ENCODE measurements around the gene KRT76.

Gene KRT76

GRCh38 chr12:52776913-52777395 is at the start of gene KRT76:
KRT76 (minus strand) TSS chr12:52777345; CDS start chr12:52777291, 54 bp downstream.
- DNase-seq, result no peak

DNA sequence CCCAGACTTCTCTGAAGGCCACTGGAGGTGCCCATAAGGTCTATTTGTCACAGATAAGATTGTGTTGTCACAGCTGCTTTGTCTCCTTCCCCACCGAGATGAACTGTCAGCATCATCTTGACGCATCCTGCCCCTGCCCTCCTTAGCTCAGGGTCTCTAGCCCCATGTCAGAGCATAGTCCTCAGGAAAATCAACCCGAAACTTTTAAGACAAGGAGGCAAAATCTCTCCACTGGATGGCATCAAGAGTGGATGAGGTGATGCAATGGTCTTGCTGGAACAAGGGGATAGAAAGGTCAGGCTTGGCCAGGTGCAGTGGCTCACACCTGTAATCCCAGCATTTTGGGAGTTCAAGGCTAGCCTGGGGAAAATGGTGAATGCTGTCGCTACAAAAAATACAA is 48.8 kb upstream of the KRT76 start:
- no peak for DNase-seq

GRCh38 chr12:52824741-52825410 is 47.7 kb upstream of the KRT76 start:
- no peak for DNase-seq

DNA sequence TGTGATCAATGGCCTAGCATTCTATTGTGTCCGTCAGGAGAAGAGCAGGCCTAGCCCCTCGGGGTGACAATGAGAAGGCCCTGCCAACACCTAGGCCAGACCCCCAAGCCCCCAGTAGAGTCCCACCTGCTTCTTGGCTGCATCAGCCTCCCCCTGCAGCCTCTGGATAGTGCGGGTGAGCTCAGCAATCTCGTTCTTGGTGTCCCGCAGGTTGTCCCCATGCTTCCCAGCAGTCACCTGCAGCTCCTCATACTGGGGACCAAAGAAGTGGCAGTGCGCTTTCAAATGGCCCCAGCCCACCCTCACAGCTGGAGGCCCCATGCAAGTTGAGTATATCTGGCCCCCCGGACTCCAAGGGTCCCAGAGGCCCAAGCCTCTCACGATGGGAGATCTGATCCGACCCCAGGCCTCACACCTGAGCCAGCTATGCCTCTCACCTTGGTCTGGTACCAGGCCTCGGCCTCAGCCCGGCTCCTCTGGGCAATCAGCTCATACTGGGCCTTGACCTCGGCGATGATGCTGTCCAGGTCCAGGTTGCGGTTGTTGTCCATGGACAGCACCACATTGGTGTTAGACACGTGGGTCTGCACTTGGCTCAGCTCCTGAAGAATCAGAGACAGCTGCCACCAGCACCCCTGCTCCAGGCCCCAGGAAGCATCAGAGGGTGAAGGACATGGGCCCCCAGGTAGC is 46.8 kb upstream of the KRT76 start:
- no peak for DNase-seq

- no peak for DNase-seq
Measured at GRCh38 chr12:52822771-52823510, 45.8 kb upstream of the KRT76 start.

DNA sequence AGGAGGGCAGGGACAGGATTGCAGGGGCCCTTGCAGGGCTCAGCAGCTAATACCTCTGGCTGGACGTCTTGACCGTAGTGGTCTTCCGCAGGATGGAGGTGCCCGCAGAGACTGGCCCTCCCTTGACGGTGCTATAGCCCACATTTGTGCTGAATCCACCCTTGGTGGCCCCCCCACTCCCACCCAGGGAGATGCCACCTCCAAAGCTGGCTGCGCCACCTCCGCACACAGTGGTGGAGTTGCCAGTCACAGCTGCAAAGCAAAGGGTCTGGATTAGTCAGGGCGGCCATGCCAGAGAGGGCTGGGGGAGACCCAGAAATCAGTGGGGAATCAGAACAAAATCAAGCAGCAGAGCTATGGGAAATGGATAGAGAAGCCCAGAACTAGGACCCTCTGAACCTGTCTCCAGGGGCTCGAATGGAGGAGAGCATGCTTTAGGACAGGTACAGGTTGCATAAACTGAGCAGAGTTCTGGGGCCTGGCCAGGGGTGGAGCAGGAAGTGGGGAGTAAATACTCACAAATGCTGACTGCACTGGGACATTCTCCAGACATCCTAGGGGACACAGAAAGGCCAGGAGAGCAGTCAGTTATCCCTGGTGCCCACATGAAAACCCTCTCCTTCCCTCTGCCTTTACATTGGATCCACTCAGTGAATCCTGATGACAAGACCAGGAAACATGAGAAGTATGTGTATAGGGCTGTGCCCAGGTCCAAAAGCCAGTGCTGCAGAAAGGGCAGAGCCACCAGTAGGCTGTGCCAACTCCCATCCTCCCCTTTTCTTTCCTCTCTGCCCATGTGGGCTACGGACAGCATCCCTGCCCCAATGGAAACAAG is 44.9 kb upstream of the KRT76 start:
- DNase-seq, result no peak

- no peak for DNase-seq
Measured at GRCh38 chr12:52821071-52821730, 44.1 kb upstream of the KRT76 start.

DNA sequence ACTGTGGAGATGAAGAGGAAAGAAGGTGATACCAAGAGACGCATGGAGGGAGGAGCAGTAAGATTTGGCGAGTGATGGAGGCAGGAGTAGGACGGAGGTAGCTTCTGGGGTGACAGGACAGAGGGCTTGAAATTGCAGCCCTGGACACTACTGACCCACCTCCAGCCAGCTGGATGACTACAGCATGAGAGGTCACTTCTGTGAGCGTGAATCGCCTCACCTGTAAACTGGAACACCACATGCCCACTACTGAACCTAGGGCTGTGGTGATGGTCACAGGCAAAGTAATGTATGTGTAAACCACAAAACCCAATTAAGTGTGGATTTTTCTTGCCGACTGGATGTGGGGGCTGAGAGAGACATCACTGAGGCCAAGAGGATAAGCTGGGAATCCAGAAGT is 43.4 kb upstream of the KRT76 start:
- DNase-seq, result no peak

DNA sequence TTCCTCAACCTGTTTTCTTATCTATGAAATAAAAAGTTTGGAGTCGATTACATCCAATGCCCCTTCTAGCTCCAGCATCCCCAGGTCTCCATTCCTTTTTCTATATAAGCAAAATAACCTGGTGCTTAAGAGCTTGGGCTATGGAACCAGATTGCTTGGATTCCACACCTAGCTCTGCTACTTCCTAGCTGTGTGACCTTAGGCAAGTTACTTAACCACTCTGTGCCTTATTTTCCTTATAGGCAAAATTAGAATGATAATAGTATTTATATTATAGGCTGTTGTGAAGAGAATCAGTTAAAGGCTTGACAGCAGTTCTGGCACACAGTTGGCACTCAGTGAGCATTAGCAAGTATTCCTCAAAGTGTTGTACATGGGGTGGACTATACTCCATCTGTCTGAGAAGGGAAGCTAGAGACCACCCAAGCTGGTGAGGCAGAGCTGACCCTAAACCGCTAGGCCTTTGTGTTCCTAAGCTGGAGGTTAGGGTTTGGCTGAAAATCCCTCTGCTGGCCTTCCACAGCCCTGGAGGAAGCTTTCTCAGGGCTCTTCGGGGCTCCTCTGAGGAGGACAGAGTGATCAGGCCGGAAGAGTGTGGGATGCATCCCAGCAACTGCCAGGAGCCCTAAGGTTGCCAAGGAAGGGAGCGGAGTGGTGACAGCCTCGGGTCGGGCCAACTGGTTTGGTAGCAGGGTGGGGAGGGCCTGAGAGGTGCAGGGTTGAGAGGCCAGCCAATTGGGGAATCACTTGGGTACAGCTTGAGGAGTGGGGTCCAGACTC is 42.8 kb upstream of the KRT76 start:
- no peak for DNase-seq

GRCh38 chr12:52818887-52819420 is 41.8 kb upstream of the KRT76 start:
- DNase-seq, result no peak

GRCh38 chr12:52818388-52818787 is 41.2 kb upstream of the KRT76 start:
- peak in 2 of 3 experiments; percentile 13 to 63 for DNase-seq

DNA sequence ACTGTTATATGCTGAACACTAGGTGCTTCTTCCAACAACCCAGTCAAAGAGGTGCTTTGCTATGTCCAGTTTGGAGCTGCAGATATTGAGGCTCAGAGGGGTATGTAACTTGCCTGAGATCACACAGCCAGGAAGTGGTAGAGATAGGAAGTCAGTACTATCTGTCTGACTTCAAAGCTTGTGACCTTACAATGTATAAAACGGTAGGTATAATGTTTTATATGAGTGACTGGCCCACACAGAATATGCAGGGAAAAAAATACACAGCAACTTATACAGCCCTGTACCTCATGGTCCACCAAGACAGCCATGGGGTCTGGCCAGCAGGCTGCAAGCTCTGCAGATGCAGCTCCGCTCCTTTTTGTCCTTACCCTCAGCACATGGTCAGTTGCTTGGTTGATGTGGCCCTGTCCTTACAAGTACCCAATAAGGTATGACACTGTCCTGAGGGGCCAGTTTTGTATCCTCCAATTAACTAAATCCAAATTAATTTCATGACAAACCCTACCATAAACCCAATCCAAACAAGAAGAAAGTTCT is 40.6 kb upstream of the KRT76 start:
- no peak for DNase-seq

- no peak for DNase-seq
Measured at GRCh38 chr12:52817003-52817698, 40.0 kb upstream of the KRT76 start.

DNA sequence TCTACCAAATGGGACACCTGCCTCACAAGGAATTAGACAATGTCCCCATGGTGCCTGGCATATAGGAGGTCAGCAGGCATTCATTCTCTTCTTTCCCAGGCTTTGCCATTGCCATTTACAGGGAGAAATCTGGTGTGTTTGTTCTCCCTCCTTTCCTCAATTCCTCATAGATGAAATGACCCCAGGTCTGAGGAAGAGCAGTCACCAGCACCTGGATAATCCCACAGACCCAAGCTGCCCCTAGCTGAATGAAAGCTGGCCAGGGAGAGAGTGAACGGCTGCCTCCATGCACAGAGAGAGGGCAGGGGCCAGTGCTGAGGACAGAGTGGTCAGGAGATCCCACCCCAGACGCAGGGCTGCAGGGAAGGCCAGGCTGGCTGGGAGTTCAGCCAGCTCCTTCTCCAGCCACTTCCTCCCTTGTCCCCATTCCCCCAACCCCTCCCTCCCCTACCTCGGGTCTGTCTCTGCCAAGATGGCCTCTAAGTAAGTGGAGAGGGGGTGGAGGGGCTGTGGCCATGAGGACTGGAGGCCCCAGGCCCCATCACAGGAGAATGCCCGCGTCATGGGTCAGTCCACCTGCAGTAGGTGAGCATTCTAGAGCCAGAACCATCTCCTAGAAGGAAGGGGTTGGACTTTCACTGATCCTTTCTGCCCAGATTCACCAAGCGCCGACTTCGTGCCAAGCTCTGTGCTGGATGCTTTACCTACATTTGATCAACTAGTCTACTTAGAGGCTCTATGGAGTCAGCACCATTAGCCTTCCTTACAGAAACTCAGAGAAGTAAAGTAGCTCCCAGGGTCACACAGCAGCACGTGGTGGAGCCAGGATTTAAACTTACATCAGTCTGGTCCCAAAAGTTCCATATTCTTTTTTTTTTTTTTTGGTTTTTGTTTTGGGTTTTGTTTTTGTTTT is 38.8 kb upstream of the KRT76 start:
- no peak for DNase-seq

DNA sequence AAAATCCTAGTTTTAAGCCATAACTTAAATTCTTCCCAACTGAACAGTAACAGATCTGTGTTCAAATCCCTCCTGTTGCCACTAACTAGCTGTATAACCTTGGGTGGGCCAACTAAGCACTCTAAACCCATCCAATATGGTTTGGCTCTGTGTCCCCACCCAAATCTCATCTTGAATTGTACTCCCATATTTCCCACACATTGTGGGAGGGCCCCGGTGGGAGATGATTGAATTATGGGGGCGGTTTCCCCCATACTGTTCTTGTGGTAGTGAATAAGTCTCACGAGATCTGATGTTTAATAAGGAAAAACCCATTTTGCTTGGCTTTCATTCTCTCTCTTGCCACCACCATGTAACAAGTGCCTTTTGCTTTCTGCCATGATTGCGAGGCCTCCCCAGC is 38.0 kb upstream of the KRT76 start:
- DNase-seq, result no peak

- DNase-seq, result no peak
Measured at GRCh38 chr12:52814710-52815155, 37.6 kb upstream of the KRT76 start.

DNA sequence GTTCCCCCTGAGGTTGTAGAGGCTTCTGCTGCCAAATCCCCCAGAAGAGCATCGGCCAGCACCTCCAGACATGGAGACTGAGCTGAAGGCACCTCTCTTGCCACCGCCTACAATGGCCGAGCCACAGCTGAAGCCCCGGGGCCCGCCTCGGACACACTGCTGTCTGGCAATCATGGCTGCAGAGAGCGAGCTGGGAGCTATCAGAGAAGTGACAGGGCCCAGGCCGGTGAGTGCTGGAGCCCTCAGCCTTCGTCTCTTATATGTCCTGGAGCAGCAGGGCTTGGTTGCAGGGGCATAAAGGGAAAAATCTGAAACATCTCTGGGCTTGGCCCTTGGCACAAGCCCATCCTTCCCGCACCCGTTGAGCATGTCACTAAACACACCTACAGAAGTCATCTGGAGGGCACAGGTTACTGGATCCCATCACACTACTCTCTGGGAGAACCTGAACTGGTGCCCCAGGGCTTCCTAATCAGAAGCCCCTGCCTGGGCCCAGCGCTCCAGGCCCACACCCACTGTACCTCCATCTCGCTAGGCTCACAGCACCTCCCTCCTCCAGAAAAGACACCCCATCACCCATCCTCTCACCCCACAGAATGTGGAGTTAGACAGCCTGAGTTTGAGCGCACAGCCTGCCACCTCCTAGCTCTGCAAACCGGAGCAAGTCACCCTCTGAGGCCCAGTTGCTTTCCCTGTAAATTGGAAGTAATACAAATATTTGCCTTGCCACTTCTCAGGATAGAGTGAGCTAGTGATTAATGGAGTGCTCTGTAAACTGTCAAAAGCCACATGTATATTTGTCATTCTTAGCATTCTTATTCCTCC is 37.0 kb upstream of the KRT76 start, which contains the start of gene KRT4:
KRT4 (minus strand) TSS at position 232 of the 825 bp plus-strand sequence; CDS start at position 174, 58 bp downstream.
- DNase-seq, result peak in 2 of 3 experiments; percentile 48 to 84
